Measurements from ENCODE around the gene ASPN.

Gene ASPN

GRCh38 chr9:92479346-92479745, 3.0 kb downstream of the ASPN start:
- no peak for TF ChIP-seq CTCF (IDR thresholded peaks at IDR 0.05; ENCODE audit: insufficient read depth, low read depth, low read length, missing control alignments)
- DNase-seq (ENCODE audit: low read depth): no peak
- H3K4me3 ChIP-seq (ENCODE audit: low read depth, low read length): no peak overlapping the region

- TF ChIP-seq CTCF (IDR thresholded peaks at IDR 0.05; ENCODE audit: insufficient read depth, low read depth, low read length, missing control alignments): no peak
- DNase-seq (ENCODE audit: low read depth): no peak
- H3K4me3 ChIP-seq (ENCODE audit: low read depth, low read length): no peak overlapping the region
These were observed 3.5 kb downstream of the ASPN start for GRCh38 chr9:92478783-92479182.

- TF ChIP-seq CTCF (IDR thresholded peaks at IDR 0.05; ENCODE audit: insufficient read depth, low read depth, low read length, missing control alignments): no peak
- no peak overlapping the region for H3K4me3 ChIP-seq (ENCODE audit: low read depth, low read length)
- DNase-seq (ENCODE audit: low read depth): peak; percentile 69
These were observed 5.3 kb downstream of the ASPN start for GRCh38 chr9:92476962-92477361.

- no peak for TF ChIP-seq CTCF (IDR thresholded peaks at IDR 0.05; ENCODE audit: insufficient read depth, low read depth, low read length, missing control alignments)
- no peak for DNase-seq (ENCODE audit: low read depth)
- H3K4me3 ChIP-seq (ENCODE audit: low read depth, low read length): no peak overlapping the region
These were observed 7.7 kb downstream of the ASPN start for GRCh38 chr9:92474587-92474986.

- H3K4me3 ChIP-seq (ENCODE audit: low read depth, low read length): no peak overlapping the region
- no peak for TF ChIP-seq CTCF (IDR thresholded peaks at IDR 0.05; ENCODE audit: insufficient read depth, low read depth, low read length, missing control alignments)
- no peak for DNase-seq (ENCODE audit: low read depth)
These were observed 14.1 kb downstream of the ASPN start for GRCh38 chr9:92468206-92468605.

- TF ChIP-seq CTCF (IDR thresholded peaks at IDR 0.05; ENCODE audit: insufficient read depth, low read depth, low read length, missing control alignments): no peak
- DNase-seq (ENCODE audit: low read depth): no peak
- H3K4me3 ChIP-seq (ENCODE audit: low read depth, low read length): no peak overlapping the region
These were observed 14.8 kb downstream of the ASPN start for GRCh38 chr9:92467511-92467910.

GRCh38 chr9:92467041-92467440, 15.3 kb downstream of the ASPN start:
- no peak overlapping the region for H3K4me3 ChIP-seq (ENCODE audit: low read depth, low read length)
- TF ChIP-seq CTCF (IDR thresholded peaks at IDR 0.05; ENCODE audit: insufficient read depth, low read depth, low read length, missing control alignments): no peak

More at GRCh38 chr9:92467041-92467440, 15.3 kb downstream of the ASPN start:
- no peak for DNase-seq (ENCODE audit: low read depth)

Data from GM12865 (cell line).